HG03432 (cell line): ENCODE results near the gene SH3PXD2A.
A peak's percentile ranks its signal among the peaks of the same experiment; 100 is the strongest.
"Not testable (repeated sequence)": the region's sequence is repeated elsewhere in the genome, so short reads cannot be mapped to it uniquely, and the experiment has no call there.

Experiments used
- ATAC-seq: cut with Tn5 transposase; IDR thresholded peaks from one replicate; pipeline ENCODE4 v1.9.1; 2021; ENCODE audit warnings: mild to moderate bottlenecking, moderate library complexity; ENCODE audit not compliant: unreplicated experiment

Gene SH3PXD2A

DNA sequence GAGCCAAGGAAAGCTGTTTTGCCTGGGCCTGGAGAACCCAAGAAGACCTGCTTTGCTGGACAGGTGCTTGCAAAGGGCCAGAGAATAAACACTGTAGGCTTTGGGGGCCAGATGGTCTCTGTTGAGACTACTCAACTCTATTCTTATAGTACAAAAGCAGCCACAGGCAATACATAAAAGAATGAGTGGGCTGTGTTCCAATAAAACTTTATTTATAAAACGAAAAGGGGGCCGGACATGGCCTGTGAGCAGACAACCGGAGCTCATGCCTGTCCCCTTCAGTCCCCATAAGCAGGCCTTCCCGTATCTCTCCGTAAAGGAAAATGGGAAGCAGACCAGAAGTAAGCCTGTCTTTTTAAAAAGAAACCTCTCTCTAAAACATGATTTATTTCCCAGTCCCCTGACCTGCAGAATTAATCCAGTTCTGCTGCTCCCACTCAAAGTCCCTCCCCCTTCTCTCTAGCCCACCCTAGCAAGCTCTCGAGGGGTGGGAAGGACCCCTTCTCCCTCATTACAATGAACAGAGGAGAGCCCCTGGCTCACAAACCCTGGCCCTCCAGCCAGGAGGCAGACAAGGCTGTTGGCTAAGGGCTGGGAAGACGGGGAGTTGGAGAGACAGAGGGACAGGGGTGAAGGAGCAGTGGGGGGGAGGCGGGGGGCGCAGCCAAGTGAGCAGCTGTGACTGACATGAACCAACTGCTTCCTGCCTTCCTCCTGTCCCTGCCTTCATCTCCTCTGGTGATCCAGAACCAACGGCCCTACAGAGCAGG is 184.1 kb downstream of the SH3PXD2A start:
- no peak for ATAC-seq

DNA sequence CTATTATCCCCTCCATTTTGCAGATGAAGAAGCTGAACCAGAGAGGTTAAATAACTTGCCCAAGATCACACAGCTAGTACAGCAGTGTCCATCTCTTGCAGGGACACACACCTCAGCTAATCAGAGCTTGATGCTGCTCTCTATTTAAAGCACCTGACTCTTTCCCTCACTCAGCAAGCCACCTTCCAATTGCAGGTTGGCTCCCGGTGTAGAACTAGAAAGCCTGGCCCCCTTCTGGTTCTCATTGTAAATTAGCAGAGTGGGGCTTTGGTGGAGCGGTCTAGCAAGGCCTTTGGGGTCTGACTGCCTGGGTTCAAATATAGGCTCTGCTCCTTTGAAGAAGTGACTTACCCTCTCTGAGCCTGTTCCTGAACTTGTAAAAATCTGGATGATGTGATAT is 185.4 kb downstream of the SH3PXD2A start:
- ATAC-seq = no peak

DNA sequence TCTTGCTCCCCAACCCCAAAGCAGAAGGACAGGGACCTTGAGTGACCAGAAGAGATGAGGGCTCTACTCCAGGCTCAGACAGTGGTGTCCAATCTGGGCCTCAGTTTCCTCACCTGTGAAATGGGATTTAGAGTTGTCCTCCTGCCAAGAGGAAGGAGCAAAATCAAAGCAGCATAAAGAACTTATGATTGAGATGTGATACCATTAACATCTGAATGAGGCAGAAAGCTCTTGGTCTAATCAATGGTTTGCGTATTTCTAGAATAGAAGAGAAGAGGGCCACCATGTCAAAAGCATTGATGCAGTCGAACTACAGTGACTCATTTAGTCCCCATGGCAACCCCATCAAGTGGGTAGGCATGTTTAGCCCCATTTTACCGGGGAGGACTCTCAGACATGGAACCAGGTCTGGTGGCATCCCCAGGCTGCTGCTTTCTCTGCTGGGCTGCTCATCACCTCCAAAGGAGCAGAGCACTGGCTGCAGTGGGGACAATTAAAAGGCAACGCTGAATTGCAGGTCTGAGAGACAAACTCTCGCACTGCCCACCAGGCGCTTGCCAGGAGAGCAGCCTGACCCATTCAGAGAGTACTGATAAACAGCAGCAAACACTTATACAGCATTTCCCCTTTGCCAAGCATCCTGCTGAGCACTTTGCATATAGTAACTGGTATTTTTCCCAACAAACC is 186.0 kb downstream of the SH3PXD2A start:
- ATAC-seq = no peak

DNA sequence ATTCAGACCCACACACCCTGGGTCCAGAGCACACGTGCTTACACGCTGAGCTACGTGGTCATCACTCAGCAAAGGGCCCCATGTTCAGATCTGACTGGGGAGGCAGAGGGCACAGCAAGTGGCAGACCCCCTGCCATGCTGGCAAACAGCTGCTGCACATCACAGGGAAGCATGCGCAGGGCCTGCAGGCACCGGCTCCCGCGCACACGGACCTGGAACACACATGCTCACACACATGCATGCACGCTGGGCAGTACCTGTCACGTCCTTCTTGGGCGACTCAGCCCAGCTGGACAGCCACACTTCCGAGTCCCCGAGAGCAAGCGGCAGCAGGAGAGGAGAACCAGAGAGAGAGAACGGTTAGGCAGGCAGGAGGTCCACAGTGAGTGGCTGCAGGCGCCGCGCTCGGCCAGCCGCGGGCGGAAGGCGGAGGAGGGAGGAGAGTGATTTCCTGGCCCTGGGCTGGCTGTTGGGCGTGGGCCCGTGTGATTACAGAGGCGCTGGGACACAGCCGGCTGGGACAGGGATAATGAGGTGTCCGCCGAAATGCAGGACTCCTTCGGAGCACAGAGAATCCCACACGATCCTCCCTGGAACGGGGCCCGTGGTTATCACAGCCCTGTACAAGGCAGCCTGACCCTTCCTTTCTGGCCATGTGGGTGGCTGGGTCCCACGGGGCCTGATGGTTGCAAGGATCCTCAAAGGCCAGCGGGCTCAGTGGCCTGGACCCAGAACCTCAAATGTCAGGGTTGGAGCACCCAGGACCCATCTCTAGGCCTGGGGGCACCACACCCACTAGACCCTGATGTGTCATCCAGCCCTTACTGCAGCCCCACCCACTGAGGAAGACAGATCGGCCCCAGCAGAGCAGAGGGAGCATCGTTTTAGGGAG is 186.8 kb downstream of the SH3PXD2A start:
- ATAC-seq = no peak

DNA sequence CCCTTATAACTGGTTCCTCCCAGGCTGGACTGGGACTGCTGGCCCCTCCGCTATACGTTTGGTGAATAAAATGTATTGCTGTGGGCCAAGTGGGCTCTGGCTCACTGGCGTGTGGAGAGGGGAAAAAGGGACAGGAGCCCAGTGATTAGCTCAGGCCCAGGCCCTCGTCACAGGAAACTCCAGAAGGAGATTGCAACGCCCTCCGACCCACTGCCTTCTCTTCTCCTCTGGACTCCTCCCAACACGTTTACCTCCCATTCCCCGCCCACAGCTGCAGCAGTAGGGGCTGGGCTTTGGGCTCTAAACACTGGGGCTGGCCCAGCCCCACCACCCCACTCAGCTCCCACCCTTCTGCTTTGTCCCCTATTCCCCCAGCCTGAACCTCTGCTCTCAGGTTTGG is 188.0 kb downstream of the SH3PXD2A start:
- no peak for ATAC-seq

DNA sequence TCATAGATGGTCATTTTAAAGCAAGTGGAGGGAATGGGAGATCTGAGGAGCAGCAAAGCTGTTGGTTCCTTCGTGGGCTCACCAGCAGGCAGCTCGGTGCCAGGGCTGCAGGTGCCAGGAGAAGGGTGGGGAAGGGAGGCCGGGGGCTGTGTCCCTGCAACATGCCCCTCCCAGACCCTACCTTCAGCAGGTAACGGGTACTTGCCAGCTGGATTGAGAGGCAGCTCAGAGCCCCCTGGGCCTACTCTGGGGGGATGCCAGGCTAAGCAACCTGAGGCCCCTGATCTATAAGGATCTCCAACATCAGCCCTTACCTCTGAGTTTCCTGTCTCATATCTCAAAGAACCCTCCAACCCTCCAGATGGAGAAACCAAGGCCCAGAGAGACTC is 188.6 kb downstream of the SH3PXD2A start:
- no peak for ATAC-seq

DNA sequence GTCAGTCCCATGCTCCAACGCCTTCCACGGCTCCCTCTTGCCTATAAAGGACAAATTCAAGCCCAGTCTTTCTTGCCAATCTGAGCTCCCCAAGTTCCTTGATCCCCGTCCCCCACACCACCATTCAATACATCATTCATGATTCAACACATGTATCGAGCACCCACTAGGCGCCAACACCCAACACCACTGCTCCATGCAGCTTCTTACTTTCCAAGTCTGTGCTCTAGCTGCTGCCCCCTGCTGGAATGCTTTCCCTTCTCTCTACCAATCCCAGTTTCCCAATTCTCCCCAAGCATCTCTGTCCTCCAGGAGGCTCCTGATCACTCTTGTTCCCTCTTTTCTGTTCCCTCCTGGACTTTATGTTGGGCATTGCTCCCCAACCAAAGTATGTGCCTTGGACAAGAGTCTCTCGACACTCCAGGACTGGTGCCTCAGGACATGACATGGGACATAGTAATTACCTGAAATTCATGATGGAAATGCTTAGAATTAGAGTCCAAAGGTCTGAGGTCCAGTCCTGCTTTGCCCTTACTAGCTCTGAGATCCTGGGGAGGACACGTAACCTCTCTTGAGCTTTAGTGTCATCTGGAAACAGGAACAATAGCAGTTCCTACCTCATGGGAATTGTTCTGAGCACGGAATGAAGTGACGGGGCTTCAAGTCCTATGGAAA is 189.2 kb downstream of the SH3PXD2A start:
- ATAC-seq = no peak

DNA sequence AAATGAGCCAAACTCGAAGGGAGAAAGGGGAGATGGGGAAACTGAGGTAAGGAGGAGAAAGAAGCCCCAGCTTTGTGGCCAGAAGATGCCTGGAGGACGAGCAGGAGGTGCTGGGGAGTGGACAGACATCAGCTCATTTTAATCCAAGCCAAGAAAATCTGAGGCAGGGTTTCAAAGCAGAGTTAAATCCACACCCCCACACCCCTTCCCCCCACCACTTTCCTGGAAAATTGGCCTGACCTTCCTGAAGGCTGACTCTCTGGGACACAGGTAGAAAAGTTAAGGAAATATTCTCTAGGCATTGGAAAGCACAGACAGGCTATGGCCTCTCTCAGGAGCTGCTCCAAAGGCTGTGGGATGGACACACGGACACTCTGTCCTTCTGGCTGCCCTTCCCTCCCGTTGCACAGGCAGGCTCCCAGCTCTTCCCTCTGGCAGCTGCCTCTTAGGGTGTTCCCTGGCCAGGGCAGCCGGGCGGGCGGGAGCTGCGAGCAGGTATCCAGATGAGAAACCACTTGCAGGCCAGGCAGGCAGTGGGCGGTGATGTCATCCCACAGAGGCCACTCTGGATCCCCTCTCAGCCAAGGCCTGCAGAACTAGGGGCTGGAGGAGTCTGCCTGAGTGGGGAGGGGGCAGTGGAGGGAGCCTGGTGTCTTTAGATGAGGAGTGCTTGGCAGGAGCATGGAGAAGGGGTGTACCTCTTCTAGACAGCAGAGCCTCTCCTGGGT is 190.1 kb downstream of the SH3PXD2A start:
- ATAC-seq = no peak

DNA sequence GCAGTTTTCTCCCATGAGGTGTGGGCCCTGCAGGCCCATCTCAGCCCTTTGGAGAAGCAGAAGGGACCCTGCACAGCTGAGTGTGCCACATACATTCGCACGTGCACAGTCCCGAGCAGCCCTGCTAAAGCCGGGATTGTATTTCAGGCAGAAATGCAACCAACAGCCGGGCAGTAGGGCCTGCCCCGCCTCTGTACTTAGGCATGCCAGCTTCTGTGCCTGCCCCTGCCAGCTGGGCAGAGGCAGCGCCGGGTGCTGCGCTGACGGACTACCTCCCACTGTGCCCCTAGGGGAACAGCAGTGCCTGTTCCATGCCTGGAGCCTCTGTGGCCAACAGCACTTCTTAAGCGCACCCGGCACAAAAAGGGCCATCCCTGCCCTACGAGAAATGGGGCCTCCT is 191.6 kb downstream of the SH3PXD2A start:
- ATAC-seq = no peak

DNA sequence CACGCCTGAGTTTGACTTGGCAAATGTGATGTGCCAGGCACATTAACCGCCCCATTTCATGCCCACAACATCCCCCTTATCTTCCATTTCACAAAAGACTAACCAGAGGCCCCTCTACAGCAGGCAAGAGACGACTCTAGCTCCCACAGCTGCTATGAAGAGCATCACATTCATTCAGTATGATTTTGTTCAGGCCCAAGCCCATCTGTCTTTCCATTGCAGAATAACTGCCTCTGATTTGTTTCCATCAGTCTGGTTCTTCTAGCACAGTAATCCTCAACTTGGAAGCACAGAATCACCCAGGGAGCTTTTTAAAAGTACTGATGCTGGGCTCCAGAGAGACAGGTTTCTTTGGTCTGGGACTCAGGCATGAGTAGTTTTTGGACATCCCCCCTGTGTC is 192.1 kb downstream of the SH3PXD2A start:
- no peak for ATAC-seq

DNA sequence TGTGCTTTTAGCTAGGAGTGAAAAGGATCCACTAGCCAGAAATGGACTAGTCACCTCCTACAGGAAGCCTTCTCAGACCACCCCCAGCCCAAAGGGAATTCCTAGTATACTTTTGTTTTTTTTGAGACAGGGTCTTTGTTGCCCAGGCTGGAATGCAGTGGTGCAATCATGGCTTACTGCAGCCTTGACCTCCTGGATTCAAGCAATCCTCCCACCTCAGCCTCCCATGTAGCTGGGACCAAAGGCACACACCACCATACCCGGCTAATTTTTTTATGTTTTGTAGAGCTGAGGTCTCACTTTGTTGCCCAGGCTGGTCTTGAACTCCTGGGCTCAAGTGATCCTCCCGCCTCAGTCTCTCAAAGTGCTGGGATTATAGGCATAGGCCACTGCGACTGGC is 192.7 kb downstream of the SH3PXD2A start:
- not testable (repeated sequence) for ATAC-seq

DNA sequence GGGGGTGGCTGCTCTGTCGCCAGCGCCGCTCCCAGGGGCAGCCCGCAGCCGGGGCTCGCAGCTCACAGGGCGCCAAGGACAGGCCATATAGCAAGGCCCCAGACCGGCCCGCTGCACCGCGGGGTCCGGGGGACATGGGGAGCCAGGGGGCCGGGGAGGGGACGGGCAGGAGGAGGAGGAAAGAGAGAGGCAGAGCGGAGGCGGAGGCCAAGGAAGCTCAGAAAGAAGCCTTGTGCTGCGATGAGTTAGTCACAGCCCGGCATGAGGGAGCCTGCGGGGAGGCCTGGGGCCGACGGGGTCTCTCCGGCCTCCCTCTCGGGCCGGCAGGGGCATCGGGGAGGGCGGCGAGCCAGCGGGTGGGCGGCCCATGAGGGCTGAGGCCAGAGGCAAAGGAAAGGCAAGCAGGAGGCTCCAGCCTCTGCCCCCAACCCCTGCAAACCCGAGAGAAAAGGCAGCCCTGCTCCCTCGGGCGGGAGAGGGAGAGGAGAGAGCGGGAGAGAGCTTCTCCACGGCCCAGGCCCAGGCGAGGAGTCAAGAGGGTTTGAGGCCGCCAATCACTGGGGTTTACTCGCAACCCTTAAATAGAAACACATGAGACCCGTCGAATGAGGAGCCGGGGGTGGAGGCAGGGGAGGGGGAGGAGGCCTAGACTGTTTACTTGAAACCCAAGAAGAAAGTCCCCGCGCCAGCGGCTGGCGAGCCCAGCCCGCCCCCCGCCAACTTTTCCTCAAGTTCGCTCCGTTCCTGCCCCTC is 194.0 kb downstream of the SH3PXD2A start:
- ATAC-seq = peak; percentile 35

DNA sequence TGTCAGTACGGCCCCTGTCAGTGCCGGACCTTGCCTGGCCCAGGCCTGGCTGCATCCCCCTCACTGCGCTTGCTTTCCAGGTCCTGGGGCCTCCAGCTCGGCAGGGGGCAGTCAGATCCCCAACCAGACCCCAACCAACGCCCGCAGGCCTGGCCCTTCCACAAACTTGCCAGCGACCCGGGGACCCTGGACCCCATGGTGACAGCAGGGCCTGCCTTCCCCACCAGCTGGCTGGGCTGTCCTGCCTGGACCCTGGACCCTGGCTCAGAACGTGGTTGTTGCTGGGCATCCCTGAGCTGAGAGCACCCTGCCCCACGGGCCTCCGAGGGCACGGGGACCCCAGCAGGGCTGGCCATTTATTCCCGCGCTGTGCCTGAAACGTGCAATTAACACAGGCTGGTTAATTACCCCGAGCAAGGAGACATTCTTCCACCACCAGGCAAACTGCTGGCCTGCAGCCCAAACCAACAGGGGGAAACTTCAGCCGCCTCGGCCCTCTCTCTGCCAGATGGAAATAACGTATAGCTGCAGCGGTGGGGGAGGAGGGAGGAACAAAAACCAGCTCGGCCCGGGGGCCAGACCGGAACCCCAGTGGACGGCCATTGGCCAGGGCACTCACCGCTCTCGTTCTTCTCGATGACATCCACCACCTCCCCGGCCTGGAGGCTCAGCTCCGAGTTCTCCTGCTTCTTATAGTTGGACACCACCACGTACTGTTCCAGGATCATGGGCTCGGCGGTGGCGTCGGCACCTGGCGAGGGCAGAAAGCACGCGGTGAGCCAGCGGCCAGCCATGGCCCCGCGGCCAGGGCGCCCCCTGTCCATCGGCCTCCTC is 194.8 kb downstream of the SH3PXD2A start:
- ATAC-seq = peak; percentile 36

DNA sequence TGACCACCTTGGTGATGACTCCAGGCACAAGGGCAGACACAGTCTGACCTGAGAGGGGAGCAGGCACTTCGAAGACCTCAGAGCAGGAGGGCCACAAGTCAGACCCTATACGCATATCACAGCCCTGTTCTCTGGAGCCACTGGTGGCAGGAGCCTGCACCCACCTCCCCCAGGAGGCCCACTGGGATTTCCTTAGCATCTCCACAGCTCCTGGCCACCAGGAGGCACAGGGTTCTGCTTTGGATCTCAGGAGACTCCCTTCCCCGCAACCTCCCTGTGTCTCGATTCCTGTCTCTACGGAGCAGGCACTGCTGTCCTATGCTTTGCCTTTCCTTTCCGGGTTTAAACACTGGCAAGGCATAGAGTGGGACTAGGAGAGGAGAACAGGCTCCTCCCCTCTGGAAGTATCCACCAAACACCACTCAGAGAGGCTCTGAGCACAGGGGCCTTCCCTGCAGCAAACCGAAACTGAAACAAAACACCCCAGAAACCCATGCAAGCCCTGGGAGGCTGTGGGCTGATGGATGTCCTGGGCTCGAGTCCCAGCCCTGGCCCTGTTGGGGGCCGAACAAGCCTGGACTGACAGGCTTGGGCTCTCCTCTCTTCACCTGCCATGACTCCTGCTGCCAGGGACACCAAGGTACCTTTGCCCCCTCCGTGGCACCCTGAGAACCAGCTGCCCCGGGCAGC is 195.6 kb downstream of the SH3PXD2A start:
- ATAC-seq = peak; percentile 81

DNA sequence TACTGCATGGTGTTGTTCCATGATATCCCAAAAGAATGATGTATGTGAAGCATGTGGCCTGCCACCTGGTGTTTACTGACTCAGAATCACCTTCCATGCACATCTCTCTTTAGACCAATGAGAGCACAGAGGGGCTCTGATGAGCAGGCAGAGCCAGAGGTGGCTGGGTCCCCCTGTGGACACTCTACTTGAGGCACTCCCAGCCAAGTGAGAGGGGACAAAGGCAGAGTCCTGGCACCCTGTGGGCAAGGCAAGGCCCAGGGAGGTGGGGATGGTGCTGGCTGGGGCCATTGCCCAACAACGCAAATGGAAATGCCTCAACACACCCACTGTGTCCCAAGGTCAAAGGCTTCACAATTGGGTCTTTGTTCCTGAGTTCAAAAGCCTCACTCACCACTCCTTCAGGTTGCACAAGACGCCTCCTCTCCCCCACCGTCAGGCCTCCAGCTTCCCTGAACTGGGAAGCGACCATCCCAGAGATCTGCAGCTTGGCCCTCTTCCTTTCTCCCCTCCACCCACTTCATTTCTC is 197.3 kb downstream of the SH3PXD2A start:
- no peak for ATAC-seq

DNA sequence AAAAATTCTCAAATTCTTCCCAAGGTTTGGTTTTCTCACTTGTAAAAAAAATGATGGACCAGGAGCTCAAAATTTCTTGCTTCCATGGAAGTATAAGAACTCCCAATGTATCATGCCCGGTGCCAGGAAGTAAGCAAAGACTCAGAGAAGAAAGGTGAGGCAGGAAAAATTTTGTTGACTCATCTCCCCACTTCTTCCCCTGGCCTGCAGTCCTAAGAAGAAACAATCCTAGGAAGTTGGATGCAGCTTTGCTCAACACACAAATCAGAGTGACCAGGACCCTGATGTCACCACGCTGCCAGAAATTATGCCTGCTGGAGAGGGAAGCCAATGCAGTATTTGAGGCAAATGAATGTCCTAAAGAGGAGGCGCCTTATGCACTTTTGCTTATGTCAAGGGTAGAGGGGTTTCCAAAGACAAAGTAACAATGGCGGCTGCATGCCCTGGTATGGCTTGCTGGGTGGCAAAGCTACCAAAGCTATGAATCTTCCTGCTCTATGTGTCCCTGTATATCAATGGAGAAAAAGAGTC is 198.2 kb downstream of the SH3PXD2A start:
- no peak for ATAC-seq

DNA sequence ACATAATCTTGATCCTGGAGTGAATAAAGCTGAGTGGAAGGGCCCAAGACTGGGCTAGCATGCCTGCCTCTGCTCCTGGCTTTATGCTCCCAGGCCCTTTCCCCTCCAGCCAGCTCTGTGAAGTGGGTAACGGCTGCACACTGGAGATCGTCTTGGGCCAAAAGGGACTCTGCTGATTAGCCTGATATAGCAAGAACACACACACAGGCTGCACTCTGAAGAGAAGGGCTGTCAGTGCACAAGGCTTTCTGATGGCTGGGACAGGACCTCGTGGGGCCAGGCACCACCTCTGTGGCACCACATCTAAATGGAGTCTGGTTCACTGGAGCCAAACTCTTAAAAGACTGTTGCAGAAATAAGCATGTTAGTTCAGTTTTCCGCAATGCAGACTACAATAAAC is 200.5 kb downstream of the SH3PXD2A start:
- ATAC-seq = no peak

DNA sequence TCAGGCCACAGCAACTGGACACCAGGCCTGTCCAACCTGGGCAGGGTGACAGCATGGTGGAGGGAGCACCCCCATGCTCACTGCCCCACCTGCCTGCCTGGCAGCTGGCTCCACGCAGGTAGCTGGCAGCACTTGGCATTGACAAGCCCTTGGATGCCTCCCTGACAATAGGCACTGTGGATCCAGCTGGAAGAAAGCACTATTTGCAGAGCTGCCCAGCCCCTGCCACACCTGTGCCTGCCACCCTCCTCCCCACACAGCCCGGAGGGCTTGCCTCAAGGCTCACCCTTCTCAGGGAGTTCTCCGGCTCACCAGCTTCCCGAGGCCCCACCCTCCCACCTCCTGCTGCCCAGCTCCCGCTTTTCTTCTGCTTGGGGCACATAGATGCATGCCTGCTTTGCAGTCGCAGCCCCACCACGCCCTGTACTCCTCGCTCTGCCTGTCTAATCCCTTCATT is 201.8 kb downstream of the SH3PXD2A start:
- no peak for ATAC-seq
